Measurements from ENCODE around the gene TSPO.
A peak's percentile ranks its signal among the peaks of the same experiment; 100 is the strongest.
"Not testable (repeated sequence)": the region's sequence is repeated elsewhere in the genome, so short reads cannot be mapped to it uniquely, and the experiment has no call there.

The TSPO gene

GRCh38 chr22:43129426-43130425 lies 21.6 kb upstream of the TSPO start:
- DNase-seq (ENCODE audit: low read depth in 4 of 4, low spot score in 1 of 4): no peak

- DNase-seq (ENCODE audit: low read depth in 4 of 4, low spot score in 1 of 4): no peak
Observed at GRCh38 chr22:43131773-43132501, 19.4 kb upstream of the TSPO start.

- no peak for DNase-seq (ENCODE audit: low read depth in 4 of 4, low spot score in 1 of 4)
Observed at GRCh38 chr22:43133401-43133800, 18.0 kb upstream of the TSPO start.

- DNase-seq (ENCODE audit: low read depth in 4 of 4, low spot score in 1 of 4): no peak
Observed at GRCh38 chr22:43134553-43134952, 16.8 kb upstream of the TSPO start.

- DNase-seq (ENCODE audit: low read depth in 4 of 4, low spot score in 1 of 4): no peak
Observed at GRCh38 chr22:43135565-43135964, 15.8 kb upstream of the TSPO start.

GRCh38 chr22:43136255-43136654 lies 15.1 kb upstream of the TSPO start:
- no peak for DNase-seq (ENCODE audit: low read depth in 4 of 4, low spot score in 1 of 4)

- no peak for DNase-seq (ENCODE audit: low read depth in 4 of 4, low spot score in 1 of 4)
Observed at GRCh38 chr22:43136801-43137200, 14.6 kb upstream of the TSPO start.

- DNase-seq (ENCODE audit: low read depth in 4 of 4, low spot score in 1 of 4): peak; percentile 59 to 76 (median 68)
Observed at GRCh38 chr22:43142880-43143562, 8.3 kb upstream of the TSPO start, which contains the start of gene MCAT. Gene MCAT, minus strand, starts transcription at chr22:43143398. Its CDS starts 50 bp downstream, at chr22:43143348.

- no peak for DNase-seq (ENCODE audit: low read depth in 4 of 4, low spot score in 1 of 4)
Observed at GRCh38 chr22:43144949-43145348, 6.4 kb upstream of the TSPO start.

- not testable (repeated sequence) for DNase-seq (ENCODE audit: low read depth in 4 of 4, low spot score in 1 of 4)
Observed at GRCh38 chr22:43145371-43145770, 6.0 kb upstream of the TSPO start.

GRCh38 chr22:43146332-43146731 lies 5.0 kb upstream of the TSPO start:
- not testable (repeated sequence) for DNase-seq (ENCODE audit: low read depth in 4 of 4, low spot score in 1 of 4)

GRCh38 chr22:43147821-43148220 lies 3.5 kb upstream of the TSPO start:
- no peak for DNase-seq (ENCODE audit: low read depth in 4 of 4, low spot score in 1 of 4)

GRCh38 chr22:43148581-43148980 lies 2.8 kb upstream of the TSPO start:
- no peak for DNase-seq (ENCODE audit: low read depth in 4 of 4, low spot score in 1 of 4)

- DNase-seq (ENCODE audit: low read depth in 4 of 4, low spot score in 1 of 4): no peak
Observed at GRCh38 chr22:43150731-43151206, 590 bp upstream of the TSPO start.

GRCh38 chr22:43152003-43152356 lies 621 bp downstream of the TSPO start:
- DNase-seq (ENCODE audit: low read depth in 4 of 4, low spot score in 1 of 4): no peak

GRCh38 chr22:43152357-43153071 lies 1.2 kb downstream of the TSPO start:
- DNase-seq (ENCODE audit: low read depth in 4 of 4, low spot score in 1 of 4): peak; percentile 25 to 43 (median 30)

GRCh38 chr22:43153899-43154298 lies 2.5 kb downstream of the TSPO start:
- DNase-seq (ENCODE audit: low read depth in 4 of 4, low spot score in 1 of 4): no peak

GRCh38 chr22:43154887-43155536 lies 3.7 kb downstream of the TSPO start:
- DNase-seq (ENCODE audit: low read depth in 4 of 4, low spot score in 1 of 4): no peak

- no peak for DNase-seq (ENCODE audit: low read depth in 4 of 4, low spot score in 1 of 4)
Observed at GRCh38 chr22:43155789-43156188, 4.4 kb downstream of the TSPO start.

- DNase-seq (ENCODE audit: low read depth in 4 of 4, low spot score in 1 of 4): no peak
Observed at GRCh38 chr22:43156413-43156812, 5.1 kb downstream of the TSPO start.
